Subcutaneous adipose tissue (tissue), 4 donors: Measurements from ENCODE around the gene KIF23. TPM values are rescaled to one million over a fixed set of nuclear protein-coding genes. Genes with fewer than 3 reads are reported as not detected.

Source experiments
- total RNA-seq, 4 donors: library from RNA; depleted of rRNA; stranded (reverse); fragments of >200 nt; gene quantifications; one replicate each; pipeline ENCODE4 v1.1.0, GENCODE V29; 2016
- TF ChIP-seq, protein P1 (sequence below): fragments of 450-650 bp; IDR thresholded peaks from one replicate; pipeline ENCODE4 v1.5.1; 2016; ENCODE audit warnings: low read depth, mild to moderate bottlenecking, control low read depth, antibody characterized with exemption, moderate library complexity

The KIF23 gene
- total RNA-seq, 4 donors from 2014 or later = 0.75 to 6.1 (median 3.5) TPM

DNA sequence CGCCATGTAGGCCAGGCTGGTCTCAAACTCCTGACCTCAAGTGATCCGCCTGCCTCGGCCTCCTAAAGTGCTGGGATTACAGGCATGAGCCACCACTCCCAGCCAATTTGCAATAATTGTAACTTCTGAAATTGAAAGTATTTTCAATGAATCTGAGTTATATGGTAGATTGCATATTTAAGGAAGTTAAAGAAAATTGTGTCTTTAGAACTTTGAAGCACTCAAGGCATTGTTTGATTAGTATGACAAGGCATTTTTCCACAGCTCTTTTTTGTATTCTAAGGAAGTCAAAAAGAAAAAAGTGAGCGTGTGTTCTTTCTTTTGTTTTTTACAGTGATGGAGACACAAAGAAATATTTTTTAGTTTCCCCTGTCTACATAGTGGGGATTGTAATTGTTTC, 22.8 kb downstream of the KIF23 start:
- TF ChIP-seq, protein P1, sequence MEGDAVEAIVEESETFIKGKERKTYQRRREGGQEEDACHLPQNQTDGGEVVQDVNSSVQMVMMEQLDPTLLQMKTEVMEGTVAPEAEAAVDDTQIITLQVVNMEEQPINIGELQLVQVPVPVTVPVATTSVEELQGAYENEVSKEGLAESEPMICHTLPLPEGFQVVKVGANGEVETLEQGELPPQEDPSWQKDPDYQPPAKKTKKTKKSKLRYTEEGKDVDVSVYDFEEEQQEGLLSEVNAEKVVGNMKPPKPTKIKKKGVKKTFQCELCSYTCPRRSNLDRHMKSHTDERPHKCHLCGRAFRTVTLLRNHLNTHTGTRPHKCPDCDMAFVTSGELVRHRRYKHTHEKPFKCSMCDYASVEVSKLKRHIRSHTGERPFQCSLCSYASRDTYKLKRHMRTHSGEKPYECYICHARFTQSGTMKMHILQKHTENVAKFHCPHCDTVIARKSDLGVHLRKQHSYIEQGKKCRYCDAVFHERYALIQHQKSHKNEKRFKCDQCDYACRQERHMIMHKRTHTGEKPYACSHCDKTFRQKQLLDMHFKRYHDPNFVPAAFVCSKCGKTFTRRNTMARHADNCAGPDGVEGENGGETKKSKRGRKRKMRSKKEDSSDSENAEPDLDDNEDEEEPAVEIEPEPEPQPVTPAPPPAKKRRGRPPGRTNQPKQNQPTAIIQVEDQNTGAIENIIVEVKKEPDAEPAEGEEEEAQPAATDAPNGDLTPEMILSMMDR = no peak

DNA sequence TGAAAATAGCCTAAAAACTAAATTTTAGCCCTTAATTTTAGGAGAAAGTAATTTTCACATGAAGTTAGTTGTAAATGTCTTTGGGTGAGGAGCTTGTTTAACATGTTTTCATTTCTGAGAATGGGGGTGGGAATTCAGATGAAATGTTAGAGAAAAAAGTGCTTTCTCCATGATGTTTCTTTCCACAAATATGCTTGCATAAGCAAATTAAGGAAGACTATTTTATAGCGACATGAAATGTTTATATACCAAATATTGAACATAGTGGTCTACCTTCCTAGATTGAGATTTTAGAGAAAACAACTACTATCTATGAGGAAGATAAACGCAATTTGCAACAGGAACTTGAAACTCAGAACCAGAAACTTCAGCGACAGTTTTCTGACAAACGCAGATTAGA, 25.5 kb downstream of the KIF23 start:
- TF ChIP-seq, protein P1 = no peak

DNA sequence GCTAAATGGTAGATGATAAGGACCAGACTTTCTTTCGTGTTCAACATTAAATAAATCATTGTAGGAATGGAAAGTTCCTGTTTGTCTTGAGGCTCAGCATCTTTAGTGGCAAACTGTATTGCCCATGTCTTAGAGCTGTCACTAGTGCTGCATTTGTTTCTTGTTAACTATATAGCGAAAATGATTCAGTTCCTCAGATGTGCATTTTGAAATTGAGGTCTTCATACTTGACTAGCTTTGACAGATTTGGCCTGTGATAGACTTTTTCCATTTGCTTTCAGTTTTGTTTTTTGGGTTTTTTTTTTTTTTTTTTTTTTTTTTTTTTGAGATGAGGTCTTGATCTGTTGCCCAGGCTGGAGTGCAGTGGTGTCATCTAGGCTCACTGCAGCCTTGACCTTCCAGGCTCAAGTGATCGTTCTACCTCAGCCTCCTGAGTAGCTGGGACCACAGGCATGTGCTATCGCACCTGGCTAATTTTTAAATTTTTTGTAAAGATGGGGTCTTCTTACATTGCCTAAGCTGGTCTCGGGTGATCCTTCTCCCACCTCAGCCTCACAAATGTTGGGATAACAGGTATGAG, 29.0 kb downstream of the KIF23 start:
- TF ChIP-seq, protein P1 = no peak

DNA sequence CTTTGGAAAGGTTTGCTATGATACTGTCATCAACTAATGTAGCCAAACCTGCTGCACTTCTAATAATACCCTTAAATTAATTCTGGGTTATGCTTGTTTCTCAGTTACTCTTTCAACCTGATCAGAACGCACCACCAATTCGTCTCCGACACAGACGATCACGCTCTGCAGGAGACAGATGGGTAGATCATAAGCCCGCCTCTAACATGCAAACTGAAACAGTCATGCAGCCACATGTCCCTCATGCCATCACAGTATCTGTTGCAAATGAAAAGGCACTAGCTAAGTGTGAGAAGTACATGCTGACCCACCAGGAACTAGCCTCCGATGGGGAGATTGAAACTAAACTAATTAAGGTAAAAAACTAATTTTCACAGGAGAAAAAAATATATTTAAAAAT, 30.5 kb downstream of the KIF23 start:
- TF ChIP-seq, protein P1 = no peak

DNA sequence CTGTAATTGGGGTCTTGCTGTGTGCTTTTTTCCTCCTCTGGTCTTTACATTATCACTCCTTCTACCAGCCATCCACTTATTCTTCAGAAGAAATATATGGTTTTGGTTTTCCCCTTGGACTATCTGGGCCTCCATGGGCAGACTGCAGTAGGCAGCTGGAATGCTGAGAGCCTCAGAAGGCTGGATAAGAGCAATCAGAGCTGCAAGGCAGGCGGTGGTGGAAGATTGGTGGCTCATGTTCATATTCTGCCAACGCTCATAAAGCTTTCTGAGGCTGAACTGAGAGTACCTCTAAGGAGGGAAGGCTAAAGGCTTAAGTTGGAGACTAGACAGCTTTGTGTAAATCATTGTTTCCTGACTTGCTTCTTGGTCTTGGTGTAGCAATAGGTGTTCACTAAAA, 32.8 kb downstream of the KIF23 start:
- TF ChIP-seq, protein P1 = no peak

DNA sequence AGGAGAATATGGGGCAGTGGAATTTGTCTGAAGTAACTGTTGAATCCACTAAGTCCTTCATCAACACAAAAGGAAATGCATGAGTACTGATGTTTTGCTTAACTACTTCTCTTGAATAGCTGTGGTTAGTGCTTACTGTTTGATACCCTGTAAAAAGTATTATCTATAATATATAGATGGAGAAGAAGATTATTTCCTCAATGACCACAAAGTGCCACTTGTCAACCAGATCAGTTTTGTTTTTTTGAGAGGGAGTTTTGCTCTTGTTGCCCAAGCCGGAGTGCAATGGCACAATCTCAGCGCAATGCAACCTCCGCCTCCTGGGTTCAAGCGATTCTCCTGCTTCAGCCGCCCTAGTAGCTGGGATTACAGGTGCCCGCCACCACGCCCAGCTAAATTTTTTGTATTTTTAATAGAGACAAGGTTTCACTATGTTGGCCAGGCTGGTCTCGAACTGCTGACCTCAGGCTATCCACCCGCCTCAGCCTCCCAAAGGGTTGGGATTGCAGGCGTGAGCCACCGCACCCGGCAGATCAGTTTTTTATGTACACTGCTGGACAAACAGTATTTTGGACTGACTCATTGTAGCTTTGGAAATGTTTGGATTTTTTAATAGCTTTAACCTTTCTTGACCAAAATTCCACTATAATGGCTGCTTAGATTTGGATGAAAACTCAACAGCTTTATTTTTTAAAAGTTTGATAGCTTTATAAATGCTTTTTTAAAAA, 37.0 kb downstream of the KIF23 start:
- TF ChIP-seq, protein P1 = no peak

DNA sequence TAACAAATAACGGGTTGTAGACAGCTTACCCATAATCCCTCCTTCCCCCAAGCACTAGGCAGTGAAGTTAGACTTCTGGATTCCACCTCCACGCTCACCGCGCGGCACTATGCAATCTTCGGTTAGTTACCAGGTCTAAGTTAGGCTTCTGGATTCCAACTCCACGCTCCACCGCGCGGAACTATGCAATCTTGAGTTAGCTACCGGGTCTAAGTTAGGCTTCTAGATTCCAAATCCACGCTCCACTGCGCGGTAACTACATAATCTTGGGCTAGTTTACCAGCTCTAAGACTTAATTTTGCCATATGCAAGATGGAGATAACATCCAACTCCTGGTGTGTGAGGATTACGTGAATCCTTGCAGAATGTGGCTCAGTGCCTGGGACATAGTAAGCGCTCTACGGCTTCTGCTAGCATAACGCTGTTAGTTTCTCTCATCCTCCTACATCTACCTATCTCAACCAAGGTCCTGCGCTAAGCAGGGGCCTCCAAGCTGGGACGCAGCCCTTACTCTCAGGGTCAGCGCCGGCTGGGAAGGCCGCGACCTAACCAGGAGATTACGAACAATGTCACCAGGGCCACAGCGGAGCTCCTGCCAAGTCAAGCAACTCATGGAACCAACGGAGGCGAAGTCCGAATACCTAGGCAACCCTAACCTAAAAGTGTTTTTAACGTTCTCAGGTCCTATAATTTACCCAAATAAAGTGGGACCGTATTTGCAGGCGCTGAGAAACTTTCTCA, 38.0 kb downstream of the KIF23 start:
- TF ChIP-seq, protein P1 = no peak
